Measurements from ENCODE around the gene EHD4. TPM values are rescaled to one million over a fixed set of nuclear protein-coding genes. Genes with fewer than 3 reads are reported as not detected.
A peak's percentile ranks its signal among the peaks of the same experiment; 100 is the strongest.

Gene EHD4
- total RNA-seq, 4 donors from 2014 or later: 30.5 to 88.6 (median 37.8) TPM

DNA sequence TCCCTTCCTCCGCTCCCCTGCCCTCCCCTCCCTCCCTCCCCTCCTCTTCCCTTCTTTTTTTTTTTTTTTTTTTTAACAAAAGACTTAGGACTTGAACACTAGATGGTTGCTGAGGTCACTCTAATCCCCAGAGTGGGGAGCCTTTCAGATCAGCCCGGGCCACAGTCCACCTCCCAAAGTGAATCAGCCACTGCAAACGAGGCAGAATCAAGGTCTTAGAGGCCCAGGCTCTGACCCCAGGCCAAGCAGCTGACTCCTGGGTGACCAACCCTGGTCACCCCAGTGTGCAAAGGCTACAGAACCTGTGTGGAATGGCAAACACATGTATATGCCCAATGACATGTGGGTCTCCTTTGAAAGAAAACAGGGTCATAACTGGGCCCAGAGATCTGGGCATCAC lies 18.3 kb upstream of the EHD4 start:
- DNase-seq (ENCODE audit: low spot score): no peak
- TF ChIP-seq, protein P1, sequence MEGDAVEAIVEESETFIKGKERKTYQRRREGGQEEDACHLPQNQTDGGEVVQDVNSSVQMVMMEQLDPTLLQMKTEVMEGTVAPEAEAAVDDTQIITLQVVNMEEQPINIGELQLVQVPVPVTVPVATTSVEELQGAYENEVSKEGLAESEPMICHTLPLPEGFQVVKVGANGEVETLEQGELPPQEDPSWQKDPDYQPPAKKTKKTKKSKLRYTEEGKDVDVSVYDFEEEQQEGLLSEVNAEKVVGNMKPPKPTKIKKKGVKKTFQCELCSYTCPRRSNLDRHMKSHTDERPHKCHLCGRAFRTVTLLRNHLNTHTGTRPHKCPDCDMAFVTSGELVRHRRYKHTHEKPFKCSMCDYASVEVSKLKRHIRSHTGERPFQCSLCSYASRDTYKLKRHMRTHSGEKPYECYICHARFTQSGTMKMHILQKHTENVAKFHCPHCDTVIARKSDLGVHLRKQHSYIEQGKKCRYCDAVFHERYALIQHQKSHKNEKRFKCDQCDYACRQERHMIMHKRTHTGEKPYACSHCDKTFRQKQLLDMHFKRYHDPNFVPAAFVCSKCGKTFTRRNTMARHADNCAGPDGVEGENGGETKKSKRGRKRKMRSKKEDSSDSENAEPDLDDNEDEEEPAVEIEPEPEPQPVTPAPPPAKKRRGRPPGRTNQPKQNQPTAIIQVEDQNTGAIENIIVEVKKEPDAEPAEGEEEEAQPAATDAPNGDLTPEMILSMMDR (IDR thresholded peaks at IDR 0.05): no peak
- no peak for ATAC-seq (ENCODE audit: low FRiP score)

DNA sequence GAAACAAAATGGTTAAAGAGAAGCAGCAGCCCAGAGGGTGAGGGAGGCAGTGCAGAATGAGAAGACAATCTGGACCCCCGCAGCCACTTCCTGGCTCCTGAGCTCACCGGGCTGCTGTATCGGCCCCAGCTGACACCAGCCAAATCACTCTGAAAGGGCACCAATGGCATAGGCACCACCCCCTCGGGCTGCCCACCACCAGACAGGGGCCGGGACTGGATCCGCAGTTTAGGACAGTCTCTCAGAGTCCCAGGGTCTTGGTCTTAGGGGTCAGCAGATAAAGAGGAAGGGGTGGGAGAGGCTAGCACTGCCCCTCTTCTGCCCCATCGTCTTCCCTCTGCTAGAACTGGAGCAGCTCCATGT lies 17.9 kb upstream of the EHD4 start:
- TF ChIP-seq, protein P1 (IDR thresholded peaks at IDR 0.05): no peak
- ATAC-seq (ENCODE audit: low FRiP score): no peak
- peak; percentile 8 for DNase-seq (ENCODE audit: low spot score)

DNA sequence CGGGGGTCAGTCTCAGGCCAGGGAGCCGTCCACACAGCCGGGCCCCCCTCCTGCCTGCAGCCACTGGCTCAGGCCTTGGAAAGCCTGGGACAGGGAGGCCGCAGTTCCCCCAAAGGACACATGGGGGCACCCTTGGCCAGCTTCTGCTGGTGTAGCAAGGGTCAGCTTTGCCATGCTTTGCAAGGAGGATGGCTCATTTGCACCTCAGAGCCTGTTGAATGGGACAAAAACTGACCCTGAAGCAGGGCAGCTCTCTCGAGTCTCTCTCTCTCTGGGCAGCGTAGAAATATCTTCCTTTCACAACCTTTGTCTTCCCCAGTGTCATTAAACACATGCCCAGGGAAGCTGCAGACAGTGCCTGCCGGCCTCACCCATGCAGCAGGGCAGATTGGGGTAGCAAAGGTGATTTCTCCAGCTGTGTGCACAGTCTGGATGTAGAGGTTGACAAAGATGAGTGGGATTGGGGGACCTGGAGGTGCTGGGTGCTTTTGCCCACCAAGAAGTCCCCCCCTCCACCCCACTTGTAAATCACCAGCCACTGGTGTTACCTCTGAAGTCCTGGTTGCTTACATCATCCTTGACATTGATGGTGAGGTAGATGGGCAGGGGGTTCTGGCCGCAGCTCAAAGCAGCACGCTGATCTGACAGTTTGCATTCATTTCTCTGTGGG lies 17.4 kb upstream of the EHD4 start:
- peak; percentile 74 for ATAC-seq (ENCODE audit: low FRiP score)
- TF ChIP-seq, protein P1 (IDR thresholded peaks at IDR 0.05): peak in 1 of 3 donors; percentile 81
- DNase-seq (ENCODE audit: low spot score): peak; percentile 78

DNA sequence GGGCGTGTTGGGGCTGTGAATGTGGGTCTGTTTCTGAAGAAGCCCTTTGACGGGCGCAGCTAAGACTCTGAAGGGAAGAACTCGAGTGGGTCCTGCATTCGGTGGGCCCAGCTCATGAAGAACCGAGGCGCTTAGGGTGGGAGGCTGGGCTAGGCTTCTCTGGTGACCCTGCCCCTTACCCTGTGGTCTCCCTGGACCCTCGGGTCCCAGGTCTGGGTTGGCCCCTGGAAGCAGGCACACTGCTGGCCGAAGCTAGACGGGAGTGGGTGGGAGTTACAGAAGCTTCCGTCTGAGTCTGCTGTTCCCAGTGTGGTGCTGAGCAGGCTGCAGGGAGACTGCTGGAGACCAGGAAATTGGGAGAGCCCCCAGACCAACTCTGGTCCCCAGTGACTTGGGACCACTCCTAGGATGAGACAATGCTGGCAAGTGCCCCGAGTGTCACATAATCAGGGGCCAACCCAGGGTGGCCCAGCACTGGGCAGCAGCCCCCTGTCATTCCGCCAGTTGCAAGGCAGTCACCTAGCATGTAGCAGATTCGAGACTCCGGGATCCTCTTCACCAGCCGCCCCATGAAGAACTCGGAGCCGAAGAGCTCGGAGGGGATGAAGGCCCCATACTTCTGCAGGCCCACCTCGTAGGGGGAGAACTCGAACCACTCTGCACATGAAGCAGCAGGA lies 16.7 kb upstream of the EHD4 start:
- ATAC-seq (ENCODE audit: low FRiP score) (no peak), DNase-seq (ENCODE audit: low spot score) (peak; percentile 18)
- TF ChIP-seq, protein P1 (IDR thresholded peaks at IDR 0.05): no peak

DNA sequence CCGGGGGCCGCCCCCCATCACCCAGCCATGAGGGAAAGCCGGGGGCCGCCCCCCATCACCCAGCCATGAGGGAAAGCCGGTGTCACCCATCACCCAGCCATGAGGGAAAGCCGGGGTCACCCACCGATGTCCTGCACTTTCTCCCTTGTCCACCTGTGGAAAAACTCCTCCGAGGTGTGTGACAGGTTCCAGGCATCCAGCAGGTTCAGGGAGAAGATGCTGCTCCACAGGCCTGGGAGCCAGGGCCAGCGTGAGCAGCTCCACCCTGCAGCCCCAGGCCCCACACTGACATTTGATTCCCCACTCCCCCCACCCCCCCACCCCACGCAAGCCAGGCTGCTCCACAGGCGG lies 15.5 kb upstream of the EHD4 start:
- no peak for ATAC-seq (ENCODE audit: low FRiP score)
- DNase-seq (ENCODE audit: low spot score): no peak
- TF ChIP-seq, protein P1 (IDR thresholded peaks at IDR 0.05): no peak

DNA sequence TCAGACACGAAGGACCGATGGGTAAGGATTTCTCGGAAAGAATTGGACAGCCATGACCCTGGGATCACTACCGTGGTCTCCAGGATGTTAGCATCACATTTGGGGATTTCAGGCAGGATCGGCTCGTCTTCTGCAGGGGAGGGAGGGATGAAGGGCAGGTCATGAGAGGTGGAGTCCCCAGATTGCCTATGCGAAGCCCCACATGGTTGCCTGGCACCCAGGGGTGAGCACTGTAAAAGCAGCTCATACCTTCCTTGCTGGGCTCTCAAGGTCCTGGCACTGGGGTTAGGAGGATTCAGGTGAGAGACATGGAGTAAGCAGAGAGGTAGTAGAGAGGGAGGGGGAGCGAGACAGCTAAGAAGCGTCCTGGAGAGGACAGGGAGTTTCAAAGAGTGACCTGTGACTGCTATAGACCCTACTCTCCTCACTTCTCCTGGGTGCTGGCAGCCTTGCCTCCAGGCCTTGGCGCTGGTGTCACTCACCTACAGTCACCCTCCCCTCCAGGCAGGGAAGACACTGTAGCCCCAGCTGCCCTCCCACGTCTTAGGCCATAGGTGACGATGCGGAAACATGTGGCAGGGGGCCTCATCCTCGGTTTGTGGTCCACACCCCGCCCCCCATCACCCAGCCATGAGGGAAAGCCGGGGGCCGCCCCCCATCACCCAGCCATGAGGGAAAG lies 15.0 kb upstream of the EHD4 start:
- TF ChIP-seq, protein P1 (IDR thresholded peaks at IDR 0.05): no peak
- no peak for DNase-seq (ENCODE audit: low spot score)
- ATAC-seq (ENCODE audit: low FRiP score): no peak
